Activated B cell treated with CpG ODN at 0.5 μM for 24 hours (primary cell): ENCODE data around the gene SESN2. TPM values are rescaled to one million over a fixed set of nuclear protein-coding genes. Genes with fewer than 3 reads are reported as not detected.

ENCODE experiments used
- ATAC-seq: fragments of 200-7000 bp; cut with Tn5 transposase; one replicate; pipeline ENCODE4 v1.10.0; 2021; ENCODE audit warnings: low read depth, mild to moderate bottlenecking, moderate library complexity
- CTCF ChIA-PET: fragments of 350-600 bp; sonication (Branson Sonifier 250); formaldehyde crosslinking; loops from one replicate; lab custom pipeline; 2021; ENCODE audit warnings: antibody characterized with exemption; lab: Charles Lee
- POLR2A ChIA-PET: fragments of 350-600 bp; sonication (Branson Sonifier 250); formaldehyde crosslinking; loops from one replicate; lab custom pipeline; 2021; ENCODE audit warnings: antibody characterized with exemption; lab: Charles Lee
- DNase-seq: peaks from one replicate; pipeline ENCODE4 v3.0.0; 2022
- H3K27ac Mint-ChIP-seq: one replicate; pipeline ENCODE4 v1.8.0; 2020; ENCODE audit warnings: mixed read lengths
- H3K27me3 Mint-ChIP-seq: one replicate; pipeline ENCODE4 v1.8.0; 2021; ENCODE audit warnings: mixed read lengths
- H3K36me3 Mint-ChIP-seq: one replicate; pipeline ENCODE4 v1.8.0; 2021; ENCODE audit warnings: low read depth, mixed read lengths
- H3K4me1 Mint-ChIP-seq: one replicate; pipeline ENCODE4 v1.8.0; 2021; ENCODE audit warnings: mixed read lengths
- H3K4me3 Mint-ChIP-seq: one replicate; pipeline ENCODE4 v1.8.0; 2020; ENCODE audit warnings: mild to moderate bottlenecking, mixed read lengths
- H3K9me3 Mint-ChIP-seq: one replicate; pipeline ENCODE4 v1.8.0; 2020; ENCODE audit warnings: mixed read lengths
- intact Hi-C: fragments of 100-400 bp; cut with micrococcal nuclease; formaldehyde crosslinking; loops from one replicate; pipeline ENCODE4 v1.15.1; 2024
- total RNA-seq: library from RNA; stranded (reverse); gene quantifications from 2 replicates; pipeline ENCODE4 v1.2.3, GENCODE V29; 2022
- TF ChIP-seq, protein P1 (sequence below): fragments of 200-600 bp; IDR thresholded peaks from one replicate; pipeline ENCODE4 v1.8.0; 2022; ENCODE audit warnings: antibody characterized with exemption, mild to moderate bottlenecking

Gene SESN2
- total RNA-seq, 1 donor from 2014 or later = 19.8 TPM

DNA sequence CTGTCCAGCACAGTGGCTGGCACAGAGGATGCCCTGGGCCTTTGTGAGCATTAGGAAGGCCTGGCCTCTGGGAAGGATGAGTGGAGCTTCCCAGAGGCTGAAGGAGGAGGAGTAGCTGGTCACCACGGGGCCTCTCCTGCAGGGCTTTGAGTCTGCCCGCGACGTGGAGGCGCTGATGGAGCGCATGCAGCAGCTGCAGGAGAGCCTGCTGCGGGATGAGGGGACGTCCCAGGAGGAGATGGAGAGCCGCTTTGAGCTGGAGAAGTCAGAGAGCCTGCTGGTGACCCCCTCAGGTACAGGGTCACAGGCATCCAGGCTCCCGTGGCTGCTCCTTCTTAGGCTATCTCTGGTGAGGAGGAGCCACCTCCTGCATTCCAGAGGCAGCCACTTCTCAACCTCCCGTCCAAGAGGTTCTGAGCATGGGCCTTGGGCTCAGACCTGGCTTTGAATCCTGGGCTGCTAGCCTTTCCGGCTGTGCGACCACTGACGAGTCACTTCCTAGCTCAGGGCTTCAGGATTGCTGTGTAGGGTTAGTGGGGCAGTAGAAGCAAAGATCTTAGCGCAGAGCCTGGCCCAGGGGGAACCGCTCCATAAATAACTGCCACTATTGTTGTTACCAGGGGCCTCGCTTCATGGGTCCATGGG, 14.0 kb downstream of the SESN2 start:
- Mint-ChIP-seq H3K36me3 (peaks cover 46% of the 10 kb centered on the region), H3K27ac (no peak overlapping the region), H3K4me1 (no peaks in the 10 kb centered on the region)

DNA sequence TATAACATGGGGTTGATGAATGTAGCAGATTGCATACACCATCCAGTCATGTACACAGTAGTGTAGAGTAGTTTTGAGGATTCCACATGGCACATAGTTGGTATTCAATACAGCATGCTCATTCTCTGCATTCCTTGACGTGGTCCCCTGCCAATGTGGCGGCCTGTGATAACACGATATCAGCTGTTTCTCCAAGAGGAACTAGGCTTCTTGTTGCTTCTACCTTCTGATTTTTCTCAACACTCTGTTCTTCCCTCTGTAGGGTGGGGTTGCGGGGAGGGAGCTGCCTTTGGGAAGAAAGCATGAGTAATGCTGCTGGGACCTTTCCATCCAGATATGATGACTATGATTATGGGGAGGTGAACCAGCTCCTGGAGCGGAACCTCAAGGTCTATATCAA, 19.4 kb downstream of the SESN2 start:
- ChIA-PET POLR2A (interaction anchor here (0.7 kb wide), 1 partner anchor 428 kb away, joined by 3 read pairs; no protein-coding TSS in a partner anchor), CTCF (no interaction called here)
- peaks cover 63% of the 10 kb centered on the region for H3K36me3 Mint-ChIP-seq
- ATAC-seq = no peak
- intact Hi-C loops = no loop called here
- H3K4me1 Mint-ChIP-seq = no peaks in the 10 kb centered on the region
- TF ChIP-seq, protein P1, sequence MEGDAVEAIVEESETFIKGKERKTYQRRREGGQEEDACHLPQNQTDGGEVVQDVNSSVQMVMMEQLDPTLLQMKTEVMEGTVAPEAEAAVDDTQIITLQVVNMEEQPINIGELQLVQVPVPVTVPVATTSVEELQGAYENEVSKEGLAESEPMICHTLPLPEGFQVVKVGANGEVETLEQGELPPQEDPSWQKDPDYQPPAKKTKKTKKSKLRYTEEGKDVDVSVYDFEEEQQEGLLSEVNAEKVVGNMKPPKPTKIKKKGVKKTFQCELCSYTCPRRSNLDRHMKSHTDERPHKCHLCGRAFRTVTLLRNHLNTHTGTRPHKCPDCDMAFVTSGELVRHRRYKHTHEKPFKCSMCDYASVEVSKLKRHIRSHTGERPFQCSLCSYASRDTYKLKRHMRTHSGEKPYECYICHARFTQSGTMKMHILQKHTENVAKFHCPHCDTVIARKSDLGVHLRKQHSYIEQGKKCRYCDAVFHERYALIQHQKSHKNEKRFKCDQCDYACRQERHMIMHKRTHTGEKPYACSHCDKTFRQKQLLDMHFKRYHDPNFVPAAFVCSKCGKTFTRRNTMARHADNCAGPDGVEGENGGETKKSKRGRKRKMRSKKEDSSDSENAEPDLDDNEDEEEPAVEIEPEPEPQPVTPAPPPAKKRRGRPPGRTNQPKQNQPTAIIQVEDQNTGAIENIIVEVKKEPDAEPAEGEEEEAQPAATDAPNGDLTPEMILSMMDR = no peak
- H3K4me3 Mint-ChIP-seq = no peak overlapping the region
- H3K9me3 Mint-ChIP-seq = no peaks in the 10 kb centered on the region
- DNase-seq = no peak
- H3K27me3 Mint-ChIP-seq = no peaks in the 10 kb centered on the region
- no peak overlapping the region for H3K27ac Mint-ChIP-seq

More for the DNA sequence above, 14.0 kb downstream of the SESN2 start:
- no peaks in the 10 kb centered on the region for H3K27me3 Mint-ChIP-seq
- no peak overlapping the region for H3K4me3 Mint-ChIP-seq
- DNase-seq = no peak
- H3K9me3 Mint-ChIP-seq = no peaks in the 10 kb centered on the region
- ATAC-seq = no peak
- ChIA-PET CTCF (no interaction called here), POLR2A (interaction anchor here (1.9 kb wide), 1 partner anchor 11 kb away, joined by 10 read pairs; no protein-coding TSS in a partner anchor)
- intact Hi-C loops = no loop called here
- TF ChIP-seq, protein P1 = no peak

DNA sequence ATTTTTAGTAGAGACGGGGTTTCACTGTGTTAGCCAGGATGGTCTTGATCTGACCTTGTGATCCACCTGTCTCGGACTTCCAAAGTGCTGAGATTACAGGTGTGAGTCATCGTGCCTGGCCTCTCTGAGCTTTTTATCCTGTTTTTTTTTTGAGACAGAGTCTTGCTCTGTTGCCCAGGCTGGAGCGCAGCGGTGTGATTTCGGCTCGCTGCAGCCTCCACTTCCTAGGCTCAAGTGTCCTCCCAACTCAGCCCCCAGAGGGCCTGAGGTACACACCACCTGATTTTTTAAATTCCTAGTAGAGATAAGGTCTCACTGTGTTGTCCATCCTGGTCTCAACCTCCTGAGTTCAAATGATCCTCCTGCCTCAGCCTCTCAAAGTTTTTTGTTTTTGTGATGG, 20.4 kb downstream of the SESN2 start:
- Mint-ChIP-seq H3K9me3 (no peaks in the 10 kb centered on the region), H3K4me3 (no peak overlapping the region), H3K4me1 (no peaks in the 10 kb centered on the region), H3K27me3 (no peaks in the 10 kb centered on the region), H3K27ac (no peak overlapping the region), H3K36me3 (peaks cover 55% of the 10 kb centered on the region)
- POLR2A ChIA-PET = interaction anchor here (0.5 kb wide), 1 partner anchor 27 kb away, joined by 4 read pairs; no protein-coding TSS in a partner anchor
- CTCF ChIA-PET = interaction anchor here (0.6 kb wide), 1 partner anchor 19 kb away, joined by 3 read pairs; no protein-coding TSS in a partner anchor
- ATAC-seq (no peak), DNase-seq (no peak)
- intact Hi-C loops = no loop called here
- TF ChIP-seq, protein P1 = no peak

DNA sequence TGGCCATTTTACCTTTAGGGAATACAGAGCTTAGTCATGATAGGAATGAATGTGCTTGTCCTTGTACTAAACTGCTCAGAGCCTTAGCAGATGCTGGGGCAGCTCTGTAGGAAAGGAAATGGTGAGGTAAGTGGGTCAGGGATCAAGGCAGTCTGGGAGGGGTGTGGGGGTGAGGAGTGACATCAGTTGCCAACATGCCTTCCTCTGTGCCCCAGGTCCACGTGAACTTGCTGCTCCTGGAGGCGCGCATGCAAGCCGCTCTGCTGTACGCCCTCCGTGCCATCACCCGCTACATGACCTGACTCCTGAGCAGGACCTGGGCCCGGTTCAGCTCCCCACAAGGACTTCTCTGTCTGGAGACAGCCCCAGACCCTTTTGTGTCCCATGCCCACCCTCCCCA, 21.2 kb downstream of the SESN2 start:
- no peaks in the 10 kb centered on the region for H3K27me3 Mint-ChIP-seq
- DNase-seq = no peak
- intact Hi-C loops = no loop called here
- TF ChIP-seq, protein P1 = no peak
- H3K9me3 Mint-ChIP-seq = no peaks in the 10 kb centered on the region
- H3K4me3 Mint-ChIP-seq = no peak overlapping the region
- no peak for ATAC-seq
- ChIA-PET CTCF (no interaction called here), POLR2A (no interaction called here)
- H3K27ac Mint-ChIP-seq = no peak overlapping the region
- H3K4me1 Mint-ChIP-seq = no peaks in the 10 kb centered on the region
- H3K36me3 Mint-ChIP-seq = peaks cover 49% of the 10 kb centered on the region

DNA sequence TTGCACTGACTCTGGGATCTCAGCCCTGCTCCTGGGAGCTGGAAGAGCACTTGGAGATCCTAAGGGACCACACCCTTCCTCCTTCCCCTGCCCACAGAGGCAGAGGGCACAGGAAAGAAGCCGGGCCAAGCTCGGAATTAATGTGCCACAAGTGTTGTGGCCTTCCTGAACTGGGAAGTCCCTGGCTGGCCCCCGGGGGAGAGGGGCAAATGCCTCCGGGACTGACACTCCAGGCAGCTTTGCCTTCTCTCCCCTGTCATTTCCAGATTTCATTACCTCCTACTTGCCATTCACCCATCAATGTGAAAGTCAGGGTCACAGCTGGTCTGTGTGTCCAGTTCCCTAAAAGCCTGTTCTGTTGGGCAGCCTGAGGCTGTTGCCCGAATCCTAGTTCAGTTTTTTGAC, 21.7 kb downstream of the SESN2 start:
- intact Hi-C loops = no loop called here
- TF ChIP-seq, protein P1 = no peak
- H3K4me3 Mint-ChIP-seq = no peak overlapping the region
- no peak overlapping the region for H3K27ac Mint-ChIP-seq
- ATAC-seq (no peak), DNase-seq (no peak)
- H3K4me1 Mint-ChIP-seq = no peaks in the 10 kb centered on the region
- peaks cover 49% of the 10 kb centered on the region for H3K36me3 Mint-ChIP-seq
- H3K27me3 Mint-ChIP-seq = no peaks in the 10 kb centered on the region
- POLR2A ChIA-PET = no interaction called here
- H3K9me3 Mint-ChIP-seq = no peaks in the 10 kb centered on the region
- CTCF ChIA-PET = no interaction called here
